Suprapubic skin (tissue), 3 donors: ENCODE data around the gene RGMA.

Experiments
- CTCF ChIP-seq, 2 donors: fragments of 200-600 bp in 1 of 2; fragments of 450-650 bp in 1 of 2; sonication (generic) in 1 of 2; IDR thresholded peaks; one replicate each; pipeline ENCODE4 v1.5.1; 2016 to 2019; ENCODE audit warnings: antibody characterized with exemption in 2 of 2, mild to moderate bottlenecking in 1 of 2, moderate library complexity in 1 of 2
- EP300 ChIP-seq: sonication (generic); formaldehyde crosslinking; IDR thresholded peaks from one replicate; pipeline ENCODE4 v1.6.1; 2017; ENCODE audit warnings: antibody characterized with exemption

GRCh38 chr15:93028632-93029213 is 60.3 kb downstream of the RGMA start:
- TF ChIP-seq EP300 (peak; percentile 37), CTCF (IDR thresholded peaks at IDR 0.05) (no peak)
